GM19240 (cell line): Measurements from ENCODE around the gene TUFM.
"Not testable (repeated sequence)": the region's sequence is repeated elsewhere in the genome, so short reads cannot be mapped to it uniquely, and the experiment has no call there.

ENCODE experiments used
- DNase-seq: peaks from one replicate; pipeline ENCODE4 v3.0.0; 2011; ENCODE audit warnings: low spot score; ENCODE audit not compliant: insufficient read length

TUFM gene

GRCh38 chr16:28875134-28876018 is 29.2 kb upstream of the TUFM start:
- DNase-seq = no peak

DNA sequence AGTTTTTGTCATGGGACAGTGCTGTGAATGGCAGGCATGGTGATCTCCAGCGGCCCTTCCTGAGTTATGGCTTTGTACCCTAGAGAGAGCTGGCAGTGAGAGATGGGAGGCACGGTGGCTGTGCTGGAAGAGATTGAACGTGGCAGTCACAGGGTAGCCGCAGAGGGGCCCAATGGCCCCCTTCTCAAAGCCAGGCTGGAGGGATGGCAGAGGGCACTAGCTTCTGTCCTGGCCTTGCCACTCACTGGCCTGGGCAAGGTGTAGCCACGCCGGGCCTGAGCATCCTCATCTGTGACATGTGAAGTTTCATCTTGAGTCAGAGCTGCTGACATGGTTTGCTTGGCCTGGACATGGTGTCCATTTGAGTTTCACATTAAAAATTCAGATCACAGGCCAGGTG is 28.3 kb upstream of the TUFM start:
- DNase-seq = no peak

GRCh38 chr16:28873543-28874201 is 27.5 kb upstream of the TUFM start:
- peak; percentile 41 for DNase-seq

DNA sequence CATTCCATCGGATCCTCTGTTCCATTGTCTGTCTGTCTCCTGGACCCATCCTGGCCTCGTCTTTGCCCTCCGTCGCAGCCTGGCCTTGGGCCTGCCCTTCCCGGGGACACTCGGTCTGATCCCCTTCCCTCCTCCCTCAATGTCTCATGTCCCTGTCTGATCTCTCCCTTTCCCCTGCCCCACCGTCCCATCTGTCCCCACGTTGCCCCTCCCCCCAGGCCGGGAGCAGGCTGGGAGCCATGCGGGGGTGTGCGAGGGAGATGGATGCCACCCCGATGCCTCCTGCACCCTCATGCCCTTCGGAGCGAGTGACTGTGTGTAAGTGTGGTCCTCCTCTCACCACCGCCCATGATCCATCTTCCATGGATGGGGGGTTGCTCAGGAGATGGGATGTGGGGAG is 26.8 kb upstream of the TUFM start:
- no peak for DNase-seq

DNA sequence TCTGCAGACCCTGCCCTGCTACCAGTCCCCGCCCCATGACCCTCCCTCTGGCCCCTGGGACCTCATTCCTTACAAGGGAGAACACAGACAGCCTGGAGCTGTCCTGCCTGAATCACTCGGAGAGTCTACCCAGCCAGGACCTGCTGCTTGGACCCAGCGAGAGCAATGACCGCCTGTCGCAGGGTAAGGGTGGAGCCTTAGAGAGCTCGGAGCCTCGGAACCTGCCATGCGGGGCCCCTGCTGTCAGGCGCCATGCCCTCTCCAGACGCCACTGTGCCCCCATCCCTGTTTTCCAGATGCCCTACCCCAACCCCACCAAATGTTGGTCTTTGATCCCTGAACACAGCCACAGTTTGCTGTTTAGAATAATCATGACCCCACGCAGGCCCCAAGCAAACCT is 23.1 kb upstream of the TUFM start:
- no peak for DNase-seq

- DNase-seq = not testable (repeated sequence)
Observed at GRCh38 chr16:28867646-28868045, 21.5 kb upstream of the TUFM start.

DNA sequence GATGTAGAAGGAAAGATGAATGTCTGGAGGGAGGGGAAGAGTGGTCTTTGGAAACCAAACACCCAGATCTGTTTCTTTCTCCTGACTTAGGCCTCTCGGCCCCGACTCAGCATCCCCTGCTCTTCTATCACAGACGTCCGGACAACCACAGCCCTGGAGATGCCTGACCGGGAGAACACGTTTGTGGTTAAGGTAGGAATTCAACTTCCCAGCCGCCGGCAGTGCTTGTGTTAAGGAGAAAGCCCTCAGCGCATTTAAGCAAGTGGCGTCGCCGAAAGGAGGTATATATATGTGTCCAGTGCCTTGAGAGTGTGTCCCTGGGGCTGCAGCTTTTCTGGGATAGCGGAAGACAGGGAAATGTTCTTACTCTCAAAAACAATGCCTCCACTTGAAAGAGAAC is 21.1 kb upstream of the TUFM start:
- DNase-seq = no peak

- no peak for DNase-seq
Observed at GRCh38 chr16:28866454-28866804, 20.3 kb upstream of the TUFM start.

DNA sequence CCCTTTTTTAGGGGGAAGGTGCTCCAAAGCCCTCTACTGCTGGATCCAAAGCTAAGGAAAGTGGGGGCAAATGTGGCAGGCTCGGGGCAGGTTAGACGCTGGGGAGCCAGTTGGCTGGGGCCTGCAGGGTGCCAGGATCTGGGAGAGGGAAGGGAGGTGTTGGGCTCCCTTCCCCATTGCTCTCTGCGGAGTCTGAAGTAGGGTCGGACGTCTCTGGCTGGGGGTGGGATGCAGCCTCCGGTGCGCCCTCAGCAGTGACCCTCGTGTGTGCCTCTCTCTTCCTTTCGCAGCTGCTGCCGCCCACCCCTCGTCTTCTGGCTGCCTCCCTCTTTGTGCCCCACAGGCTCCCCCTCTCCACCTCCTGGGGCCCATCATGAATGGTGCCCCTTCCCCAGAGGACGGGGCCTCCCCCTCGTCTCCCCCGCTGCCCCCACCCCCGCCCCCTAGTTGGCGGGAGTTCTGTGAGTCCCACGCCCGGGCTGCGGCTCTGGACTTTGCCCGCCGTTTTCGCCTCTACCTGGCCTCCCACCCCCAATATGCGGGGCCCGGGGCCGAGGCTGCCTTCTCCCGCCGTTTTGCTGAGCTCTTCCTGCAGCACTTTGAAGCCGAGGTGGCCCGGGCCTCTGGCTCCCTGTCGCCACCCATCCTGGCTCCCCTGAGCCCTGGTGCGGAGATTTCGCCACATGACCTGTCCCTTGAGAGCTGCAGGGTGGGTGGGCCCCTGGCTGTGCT is 19.7 kb upstream of the TUFM start:
- no peak for DNase-seq

GRCh38 chr16:28865001-28865688 is 19.0 kb upstream of the TUFM start:
- no peak for DNase-seq

DNA sequence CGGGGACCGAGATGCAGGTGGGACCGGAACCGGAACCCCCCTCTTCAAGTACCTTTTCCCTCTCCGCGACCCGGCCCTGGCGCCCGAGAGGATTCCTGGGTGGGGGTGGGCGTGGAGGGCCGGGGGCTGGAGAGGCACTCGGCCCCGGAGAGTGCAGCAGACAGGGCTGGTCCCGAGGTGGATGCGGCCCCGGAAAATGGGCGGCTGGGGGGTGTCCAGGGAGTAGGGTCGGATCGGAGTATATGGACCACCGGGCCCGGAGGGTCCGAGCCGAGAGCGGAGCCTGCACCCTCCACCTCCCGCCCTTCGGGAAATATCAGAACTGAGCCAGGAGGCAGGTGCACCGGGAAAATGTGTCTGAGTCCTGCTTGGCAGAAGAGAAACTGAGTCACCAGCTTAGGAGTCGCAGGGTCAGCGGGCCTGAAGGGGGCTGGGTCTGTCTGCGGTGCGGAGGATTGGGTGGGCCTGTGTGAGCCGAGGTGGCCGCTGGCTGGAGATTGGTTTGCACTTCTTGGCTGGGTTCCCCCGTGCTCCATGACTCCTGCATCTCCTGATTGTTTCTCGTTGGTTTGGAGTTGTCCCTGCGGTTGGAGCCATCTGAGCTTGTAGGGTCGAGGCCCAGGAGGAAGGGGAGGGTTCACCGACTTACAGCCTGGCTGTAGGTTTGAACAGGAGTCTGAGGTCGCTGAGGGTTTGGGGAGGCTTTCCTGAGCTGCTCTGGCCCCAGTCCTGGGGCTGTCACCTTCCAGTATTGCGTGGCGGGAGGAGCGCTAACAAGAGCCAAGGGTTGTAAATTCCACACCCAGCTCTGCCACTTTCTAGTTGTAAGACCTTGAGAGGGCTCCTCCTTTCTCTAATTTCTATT is 18.0 kb upstream of the TUFM start:
- DNase-seq = no peak

- no peak for DNase-seq
Observed at GRCh38 chr16:28859326-28859725, 13.2 kb upstream of the TUFM start.

GRCh38 chr16:28858421-28858820 is 12.3 kb upstream of the TUFM start:
- DNase-seq = no peak

GRCh38 chr16:28846933-28847273 is 755 bp upstream of the TUFM start:
- DNase-seq = no peak

DNA sequence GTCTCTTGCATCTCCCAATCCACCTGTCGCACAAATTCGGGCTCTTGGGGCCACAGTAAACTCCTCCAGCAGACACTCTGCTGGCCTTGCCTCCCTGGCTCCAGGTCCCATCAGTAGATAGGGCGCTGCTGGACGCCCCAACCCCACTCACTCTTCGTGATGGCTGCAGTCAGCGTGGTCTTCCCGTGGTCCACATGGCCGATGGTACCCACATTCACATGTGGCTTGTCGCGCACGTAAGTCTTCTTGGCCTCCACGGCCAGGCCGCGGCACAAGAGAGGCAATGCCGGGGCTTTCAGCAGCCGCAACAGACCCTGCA is 428 bp downstream of the TUFM start:
- DNase-seq = no peak

GRCh38 chr16:28845293-28845692 is 855 bp downstream of the TUFM start:
- no peak for DNase-seq

DNA sequence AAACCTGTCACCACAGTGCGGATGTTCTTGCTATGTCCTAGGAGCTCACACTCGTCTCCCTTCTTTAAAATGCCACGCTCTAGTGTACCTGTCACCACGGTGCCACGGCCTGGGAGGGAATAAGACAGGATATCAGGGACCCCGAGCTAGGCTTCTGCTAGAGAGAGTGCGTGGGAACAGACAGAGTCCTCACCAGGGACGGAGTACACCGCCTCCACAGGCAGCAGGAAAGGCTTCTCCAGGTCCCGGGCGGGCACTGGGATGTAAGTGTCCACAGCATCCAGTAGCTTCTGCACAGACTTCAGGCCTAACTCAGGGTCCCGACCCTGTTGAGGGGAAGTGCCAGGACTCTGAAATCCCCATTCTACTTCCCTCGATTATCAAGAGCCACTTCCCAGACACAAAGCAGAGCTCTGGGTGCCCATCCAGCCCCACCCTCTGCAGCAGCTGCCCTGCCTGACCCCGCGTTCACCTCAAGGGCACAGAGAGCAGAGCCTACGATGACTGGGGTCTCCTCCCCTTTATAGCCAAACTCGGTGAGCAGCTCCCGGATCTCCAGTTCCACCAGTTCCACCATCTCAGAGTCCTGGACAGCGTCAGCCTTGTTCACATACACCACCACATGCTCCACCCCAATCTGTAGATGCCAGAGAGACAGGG is 1.8 kb downstream of the TUFM start:
- no peak for DNase-seq

DNA sequence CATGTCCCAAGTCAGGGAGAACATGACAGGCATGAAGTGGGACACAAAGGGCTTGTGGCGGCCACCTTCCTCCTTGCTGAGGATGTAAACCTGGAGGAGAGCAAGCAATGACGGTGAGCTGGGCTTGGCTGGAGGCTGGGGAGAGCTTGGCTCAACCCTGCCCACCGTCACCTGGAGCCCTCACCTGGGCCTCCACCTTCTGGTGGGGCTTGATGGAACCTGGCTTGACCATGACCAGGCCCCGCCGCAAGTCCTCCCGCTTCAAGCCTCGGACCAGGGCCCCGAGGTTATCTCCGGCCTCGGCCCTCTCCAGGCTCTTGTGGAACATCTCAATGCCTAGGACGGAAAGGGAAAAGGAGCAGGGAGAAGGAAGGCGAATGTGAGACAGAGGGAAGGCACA is 2.4 kb downstream of the TUFM start:
- DNase-seq = no peak

- DNase-seq = no peak
Observed at GRCh38 chr16:28842696-28843095, 3.5 kb downstream of the TUFM start.

GRCh38 chr16:28839899-28840298 is 6.2 kb downstream of the TUFM start:
- no peak for DNase-seq
